ENCODE results near the gene ARHGAP40. TPM values are rescaled to one million over a fixed set of nuclear protein-coding genes. Genes with fewer than 3 reads are reported as not detected.

The ARHGAP40 gene
- total and polyA plus RNA-seq, 2 of the 13 experiments (the other 11 are each of a cell fraction or from before 2014, with no cell fraction given) = 0.75 to 2.1 TPM

DNA sequence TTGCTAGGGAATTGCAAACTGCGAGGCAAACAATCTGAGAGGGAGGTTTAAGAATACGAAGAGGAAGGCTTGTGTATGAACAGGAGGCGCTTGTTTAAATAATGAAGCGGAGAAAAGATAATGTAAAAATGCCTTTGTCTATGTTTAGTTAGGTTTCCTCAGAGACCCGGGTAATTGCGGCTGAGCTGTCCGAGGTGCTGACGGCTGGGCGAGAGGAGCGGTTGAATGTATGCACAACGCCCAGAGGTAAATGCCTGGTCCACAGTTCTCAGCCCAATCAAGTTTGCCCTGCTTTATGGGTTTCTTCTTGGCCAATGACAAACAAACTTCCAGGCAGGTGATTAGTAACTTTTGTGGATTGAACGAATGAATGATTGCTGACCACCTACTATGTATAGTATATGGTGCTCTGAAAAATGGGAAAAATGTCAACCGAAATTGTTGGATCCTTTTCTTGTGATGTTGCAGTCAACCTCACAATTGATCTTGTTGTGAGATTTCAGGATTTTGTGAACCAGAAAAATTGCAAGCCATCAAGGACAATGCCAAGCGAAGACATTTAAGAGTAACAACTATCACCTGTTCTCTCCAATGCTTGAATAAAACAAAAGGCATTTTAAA lies 84.4 kb downstream of the ARHGAP40 start (continued):
- TF ChIP-seq ZNF841 (CRISPR knock-in tag; IDR thresholded peaks at IDR 0.05; ENCODE audit: borderline replicate concordance) = peak; percentile 69; the same call in 1 of the 2 replicates
- peak; percentile 61; the same call in 1 of the 2 replicates for TF ChIP-seq CHCHD3 (CRISPR knock-in tag; IDR thresholded peaks at IDR 0.05)
- TF ChIP-seq ZNF136 (CRISPR knock-in tag; IDR thresholded peaks at IDR 0.05; ENCODE audit: low read depth) = 0 out of 2 replicates have a peak, but pooled peaks have one; percentile 37
- no peak for TF ChIP-seq NFIB (CRISPR knock-in tag; IDR thresholded peaks at IDR 0.05; ENCODE audit: borderline replicate concordance)
- no peak for TF ChIP-seq RBFOX2 (IDR thresholded peaks at IDR 0.05; ENCODE audit: low read depth, low read length)
- peak; percentile 86 for TF ChIP-seq ZFAT (CRISPR knock-in tag; conservative IDR thresholded peaks at IDR 0.05)
- peak; percentile 98 for TF ChIP-seq ZNF781 (CRISPR knock-in tag; IDR thresholded peaks at IDR 0.05; ENCODE audit: borderline replicate concordance, not compliant biosample characterization)
- TF ChIP-seq ZNF782 (CRISPR knock-in tag; IDR thresholded peaks at IDR 0.05; ENCODE audit: borderline replicate concordance) = peak; percentile 83; the same call in 1 of the 2 replicates
- peak; percentile 89 for TF ChIP-seq CCDC6 (CRISPR knock-in tag; IDR thresholded peaks at IDR 0.05)
- no peak for TF ChIP-seq KDM6A (CRISPR knock-in tag; IDR thresholded peaks at IDR 0.05; ENCODE audit: low read depth)
- peak; percentile 37; the same call in 1 of the 2 replicates for TF ChIP-seq TBX2 (CRISPR knock-in tag; IDR thresholded peaks at IDR 0.05; ENCODE audit: borderline replicate concordance)
- no peak for TF ChIP-seq ZNF33B (CRISPR knock-in tag; IDR thresholded peaks at IDR 0.05)
- TF ChIP-seq ZNF547 (CRISPR knock-in tag; IDR thresholded peaks at IDR 0.05) = peak; percentile 68; the same call in 1 of the 2 replicates
- TF ChIP-seq ZNF629 (CRISPR knock-in tag; conservative IDR thresholded peaks at IDR 0.05) = no peak
- TF ChIP-seq, protein P1, sequence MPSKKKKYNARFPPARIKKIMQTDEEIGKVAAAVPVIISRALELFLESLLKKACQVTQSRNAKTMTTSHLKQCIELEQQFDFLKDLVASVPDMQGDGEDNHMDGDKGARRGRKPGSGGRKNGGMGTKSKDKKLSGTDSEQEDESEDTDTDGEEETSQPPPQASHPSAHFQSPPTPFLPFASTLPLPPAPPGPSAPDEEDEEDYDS (CRISPR knock-in tag; IDR thresholded peaks at IDR 0.05) = peak; percentile 71
- no peak for TF ChIP-seq ZNF44 (CRISPR knock-in tag; IDR thresholded peaks at IDR 0.05)
- no peak for TF ChIP-seq SRF (IDR thresholded peaks at IDR 0.05; ENCODE audit: low read depth, low read length)
- no peak for TF ChIP-seq DPF2 (CRISPR knock-in tag; IDR thresholded peaks at IDR 0.05; ENCODE audit: borderline replicate concordance, low read depth)
- TF ChIP-seq, protein P2, sequence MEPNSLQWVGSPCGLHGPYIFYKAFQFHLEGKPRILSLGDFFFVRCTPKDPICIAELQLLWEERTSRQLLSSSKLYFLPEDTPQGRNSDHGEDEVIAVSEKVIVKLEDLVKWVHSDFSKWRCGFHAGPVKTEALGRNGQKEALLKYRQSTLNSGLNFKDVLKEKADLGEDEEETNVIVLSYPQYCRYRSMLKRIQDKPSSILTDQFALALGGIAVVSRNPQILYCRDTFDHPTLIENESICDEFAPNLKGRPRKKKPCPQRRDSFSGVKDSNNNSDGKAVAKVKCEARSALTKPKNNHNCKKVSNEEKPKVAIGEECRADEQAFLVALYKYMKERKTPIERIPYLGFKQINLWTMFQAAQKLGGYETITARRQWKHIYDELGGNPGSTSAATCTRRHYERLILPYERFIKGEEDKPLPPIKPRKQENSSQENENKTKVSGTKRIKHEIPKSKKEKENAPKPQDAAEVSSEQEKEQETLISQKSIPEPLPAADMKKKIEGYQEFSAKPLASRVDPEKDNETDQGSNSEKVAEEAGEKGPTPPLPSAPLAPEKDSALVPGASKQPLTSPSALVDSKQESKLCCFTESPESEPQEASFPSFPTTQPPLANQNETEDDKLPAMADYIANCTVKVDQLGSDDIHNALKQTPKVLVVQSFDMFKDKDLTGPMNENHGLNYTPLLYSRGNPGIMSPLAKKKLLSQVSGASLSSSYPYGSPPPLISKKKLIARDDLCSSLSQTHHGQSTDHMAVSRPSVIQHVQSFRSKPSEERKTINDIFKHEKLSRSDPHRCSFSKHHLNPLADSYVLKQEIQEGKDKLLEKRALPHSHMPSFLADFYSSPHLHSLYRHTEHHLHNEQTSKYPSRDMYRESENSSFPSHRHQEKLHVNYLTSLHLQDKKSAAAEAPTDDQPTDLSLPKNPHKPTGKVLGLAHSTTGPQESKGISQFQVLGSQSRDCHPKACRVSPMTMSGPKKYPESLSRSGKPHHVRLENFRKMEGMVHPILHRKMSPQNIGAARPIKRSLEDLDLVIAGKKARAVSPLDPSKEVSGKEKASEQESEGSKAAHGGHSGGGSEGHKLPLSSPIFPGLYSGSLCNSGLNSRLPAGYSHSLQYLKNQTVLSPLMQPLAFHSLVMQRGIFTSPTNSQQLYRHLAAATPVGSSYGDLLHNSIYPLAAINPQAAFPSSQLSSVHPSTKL (CRISPR knock-in tag; IDR thresholded peaks at IDR 0.05) = peak; percentile 85
- peak; percentile 84; the same call in 1 of the 2 replicates for TF ChIP-seq ZNF253 (CRISPR knock-in tag; IDR thresholded peaks at IDR 0.05; ENCODE audit: borderline replicate concordance)
- TF ChIP-seq, protein P3, sequence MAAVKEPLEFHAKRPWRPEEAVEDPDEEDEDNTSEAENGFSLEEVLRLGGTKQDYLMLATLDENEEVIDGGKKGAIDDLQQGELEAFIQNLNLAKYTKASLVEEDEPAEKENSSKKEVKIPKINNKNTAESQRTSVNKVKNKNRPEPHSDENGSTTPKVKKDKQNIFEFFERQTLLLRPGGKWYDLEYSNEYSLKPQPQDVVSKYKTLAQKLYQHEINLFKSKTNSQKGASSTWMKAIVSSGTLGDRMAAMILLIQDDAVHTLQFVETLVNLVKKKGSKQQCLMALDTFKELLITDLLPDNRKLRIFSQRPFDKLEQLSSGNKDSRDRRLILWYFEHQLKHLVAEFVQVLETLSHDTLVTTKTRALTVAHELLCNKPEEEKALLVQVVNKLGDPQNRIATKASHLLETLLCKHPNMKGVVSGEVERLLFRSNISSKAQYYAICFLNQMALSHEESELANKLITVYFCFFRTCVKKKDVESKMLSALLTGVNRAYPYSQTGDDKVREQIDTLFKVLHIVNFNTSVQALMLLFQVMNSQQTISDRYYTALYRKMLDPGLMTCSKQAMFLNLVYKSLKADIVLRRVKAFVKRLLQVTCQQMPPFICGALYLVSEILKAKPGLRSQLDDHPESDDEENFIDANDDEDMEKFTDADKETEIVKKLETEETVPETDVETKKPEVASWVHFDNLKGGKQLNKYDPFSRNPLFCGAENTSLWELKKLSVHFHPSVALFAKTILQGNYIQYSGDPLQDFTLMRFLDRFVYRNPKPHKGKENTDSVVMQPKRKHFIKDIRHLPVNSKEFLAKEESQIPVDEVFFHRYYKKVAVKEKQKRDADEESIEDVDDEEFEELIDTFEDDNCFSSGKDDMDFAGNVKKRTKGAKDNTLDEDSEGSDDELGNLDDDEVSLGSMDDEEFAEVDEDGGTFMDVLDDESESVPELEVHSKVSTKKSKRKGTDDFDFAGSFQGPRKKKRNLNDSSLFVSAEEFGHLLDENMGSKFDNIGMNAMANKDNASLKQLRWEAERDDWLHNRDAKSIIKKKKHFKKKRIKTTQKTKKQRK (IDR thresholded peaks at IDR 0.05; ENCODE audit: low read length) = no peak
